ENCODE data around the gene SCYGR6. TPM values are rescaled to one million over a fixed set of nuclear protein-coding genes. Genes with fewer than 3 reads are reported as not detected.

Gene SCYGR6
- total RNA-seq, 1 experiment from 2014 or later, result not detected

DNA sequence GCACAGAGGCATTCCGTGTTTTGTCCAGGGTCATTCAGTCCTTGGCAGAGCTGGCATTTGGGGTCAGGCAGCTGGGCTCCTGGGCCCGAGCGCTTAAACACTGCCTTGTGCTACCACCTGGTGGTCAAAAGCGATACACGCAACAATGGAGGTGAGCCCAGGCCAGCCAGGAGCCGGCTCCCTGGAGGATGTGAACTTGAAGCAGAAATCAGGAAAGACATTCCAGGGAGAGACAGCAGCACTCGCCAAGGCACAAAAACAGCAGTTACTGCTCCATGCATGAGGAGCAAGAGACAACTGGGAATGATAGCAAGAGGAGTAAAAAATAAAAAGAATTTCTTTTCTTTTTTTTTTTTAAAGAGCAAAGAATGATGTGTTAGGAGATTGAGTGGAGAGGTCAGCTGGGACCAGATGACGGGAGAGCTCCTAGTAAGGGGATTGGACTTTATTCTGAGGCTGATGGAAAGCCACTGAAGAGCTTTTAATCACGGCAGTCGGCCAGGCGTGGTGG, 41.9 kb upstream of the SCYGR6 start:
- no peaks in the 10 kb centered on the region for H3K9me3 Mint-ChIP-seq
- no peaks in the 10 kb centered on the region for H3K27me3 Mint-ChIP-seq (ENCODE audit: low read depth)
- H3K27ac Mint-ChIP-seq, result no peak overlapping the region
- peak; percentile 84 for DNase-seq (ENCODE audit: low spot score)
- no peaks in the 10 kb centered on the region for H3K36me3 Mint-ChIP-seq
- ChIA-PET CTCF (interaction anchor here (0.5 to 3.2 kb wide), 39 partner anchors 7 to 638 kb away, joined by 3 to 89 read pairs (median 4); partner anchors contain the start of genes CCL20, DAW1 and SCYGR8), POLR2A (interaction anchor here (0.9 kb wide), 1 partner anchor 108 kb away, joined by 7 read pairs; no protein-coding TSS in a partner anchor)
- no peak overlapping the region for H3K4me3 Mint-ChIP-seq
- ATAC-seq, result peak; percentile 97
- TF ChIP-seq MXD4 (CRISPR knock-in tag; IDR thresholded peaks at IDR 0.05; ENCODE audit: borderline replicate concordance), result no peak
- 0 out of 2 replicates have a peak, but pooled peaks have one; percentile 35 for TF ChIP-seq GABPB1 (CRISPR knock-in tag; IDR thresholded peaks at IDR 0.05)
- TF ChIP-seq ZNF121 (CRISPR knock-in tag; IDR thresholded peaks at IDR 0.05), result peak; percentile 93
- TF ChIP-seq ZNF396 (CRISPR knock-in tag; IDR thresholded peaks at IDR 0.05; ENCODE audit: borderline replicate concordance), result no peak
- TF ChIP-seq SMAD4 (CRISPR knock-in tag; IDR thresholded peaks at IDR 0.05), result no peak
- no peak for TF ChIP-seq ZNF317 (CRISPR knock-in tag; IDR thresholded peaks at IDR 0.05; ENCODE audit: borderline replicate concordance, low read depth)
- TF ChIP-seq, protein P1, sequence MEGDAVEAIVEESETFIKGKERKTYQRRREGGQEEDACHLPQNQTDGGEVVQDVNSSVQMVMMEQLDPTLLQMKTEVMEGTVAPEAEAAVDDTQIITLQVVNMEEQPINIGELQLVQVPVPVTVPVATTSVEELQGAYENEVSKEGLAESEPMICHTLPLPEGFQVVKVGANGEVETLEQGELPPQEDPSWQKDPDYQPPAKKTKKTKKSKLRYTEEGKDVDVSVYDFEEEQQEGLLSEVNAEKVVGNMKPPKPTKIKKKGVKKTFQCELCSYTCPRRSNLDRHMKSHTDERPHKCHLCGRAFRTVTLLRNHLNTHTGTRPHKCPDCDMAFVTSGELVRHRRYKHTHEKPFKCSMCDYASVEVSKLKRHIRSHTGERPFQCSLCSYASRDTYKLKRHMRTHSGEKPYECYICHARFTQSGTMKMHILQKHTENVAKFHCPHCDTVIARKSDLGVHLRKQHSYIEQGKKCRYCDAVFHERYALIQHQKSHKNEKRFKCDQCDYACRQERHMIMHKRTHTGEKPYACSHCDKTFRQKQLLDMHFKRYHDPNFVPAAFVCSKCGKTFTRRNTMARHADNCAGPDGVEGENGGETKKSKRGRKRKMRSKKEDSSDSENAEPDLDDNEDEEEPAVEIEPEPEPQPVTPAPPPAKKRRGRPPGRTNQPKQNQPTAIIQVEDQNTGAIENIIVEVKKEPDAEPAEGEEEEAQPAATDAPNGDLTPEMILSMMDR (IDR thresholded peaks at IDR 0.05), result peak; percentile 78
- no peak for TF ChIP-seq CBFB (CRISPR knock-in tag; IDR thresholded peaks at IDR 0.05; ENCODE audit: low read depth)
- no peak for TF ChIP-seq HMGA2 (CRISPR knock-in tag; IDR thresholded peaks at IDR 0.05)
- TF ChIP-seq, protein P2, sequence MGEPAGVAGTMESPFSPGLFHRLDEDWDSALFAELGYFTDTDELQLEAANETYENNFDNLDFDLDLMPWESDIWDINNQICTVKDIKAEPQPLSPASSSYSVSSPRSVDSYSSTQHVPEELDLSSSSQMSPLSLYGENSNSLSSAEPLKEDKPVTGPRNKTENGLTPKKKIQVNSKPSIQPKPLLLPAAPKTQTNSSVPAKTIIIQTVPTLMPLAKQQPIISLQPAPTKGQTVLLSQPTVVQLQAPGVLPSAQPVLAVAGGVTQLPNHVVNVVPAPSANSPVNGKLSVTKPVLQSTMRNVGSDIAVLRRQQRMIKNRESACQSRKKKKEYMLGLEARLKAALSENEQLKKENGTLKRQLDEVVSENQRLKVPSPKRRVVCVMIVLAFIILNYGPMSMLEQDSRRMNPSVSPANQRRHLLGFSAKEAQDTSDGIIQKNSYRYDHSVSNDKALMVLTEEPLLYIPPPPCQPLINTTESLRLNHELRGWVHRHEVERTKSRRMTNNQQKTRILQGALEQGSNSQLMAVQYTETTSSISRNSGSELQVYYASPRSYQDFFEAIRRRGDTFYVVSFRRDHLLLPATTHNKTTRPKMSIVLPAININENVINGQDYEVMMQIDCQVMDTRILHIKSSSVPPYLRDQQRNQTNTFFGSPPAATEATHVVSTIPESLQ (CRISPR knock-in tag; IDR thresholded peaks at IDR 0.05), result no peak
- TF ChIP-seq, protein P3, sequence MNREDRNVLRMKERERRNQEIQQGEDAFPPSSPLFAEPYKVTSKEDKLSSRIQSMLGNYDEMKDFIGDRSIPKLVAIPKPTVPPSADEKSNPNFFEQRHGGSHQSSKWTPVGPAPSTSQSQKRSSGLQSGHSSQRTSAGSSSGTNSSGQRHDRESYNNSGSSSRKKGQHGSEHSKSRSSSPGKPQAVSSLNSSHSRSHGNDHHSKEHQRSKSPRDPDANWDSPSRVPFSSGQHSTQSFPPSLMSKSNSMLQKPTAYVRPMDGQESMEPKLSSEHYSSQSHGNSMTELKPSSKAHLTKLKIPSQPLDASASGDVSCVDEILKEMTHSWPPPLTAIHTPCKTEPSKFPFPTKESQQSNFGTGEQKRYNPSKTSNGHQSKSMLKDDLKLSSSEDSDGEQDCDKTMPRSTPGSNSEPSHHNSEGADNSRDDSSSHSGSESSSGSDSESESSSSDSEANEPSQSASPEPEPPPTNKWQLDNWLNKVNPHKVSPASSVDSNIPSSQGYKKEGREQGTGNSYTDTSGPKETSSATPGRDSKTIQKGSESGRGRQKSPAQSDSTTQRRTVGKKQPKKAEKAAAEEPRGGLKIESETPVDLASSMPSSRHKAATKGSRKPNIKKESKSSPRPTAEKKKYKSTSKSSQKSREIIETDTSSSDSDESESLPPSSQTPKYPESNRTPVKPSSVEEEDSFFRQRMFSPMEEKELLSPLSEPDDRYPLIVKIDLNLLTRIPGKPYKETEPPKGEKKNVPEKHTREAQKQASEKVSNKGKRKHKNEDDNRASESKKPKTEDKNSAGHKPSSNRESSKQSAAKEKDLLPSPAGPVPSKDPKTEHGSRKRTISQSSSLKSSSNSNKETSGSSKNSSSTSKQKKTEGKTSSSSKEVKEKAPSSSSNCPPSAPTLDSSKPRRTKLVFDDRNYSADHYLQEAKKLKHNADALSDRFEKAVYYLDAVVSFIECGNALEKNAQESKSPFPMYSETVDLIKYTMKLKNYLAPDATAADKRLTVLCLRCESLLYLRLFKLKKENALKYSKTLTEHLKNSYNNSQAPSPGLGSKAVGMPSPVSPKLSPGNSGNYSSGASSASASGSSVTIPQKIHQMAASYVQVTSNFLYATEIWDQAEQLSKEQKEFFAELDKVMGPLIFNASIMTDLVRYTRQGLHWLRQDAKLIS (CRISPR knock-in tag; IDR thresholded peaks at IDR 0.05; ENCODE audit: borderline replicate concordance), result no peak
- peaks cover 6% of the 10 kb centered on the region for H3K4me1 Mint-ChIP-seq

DNA sequence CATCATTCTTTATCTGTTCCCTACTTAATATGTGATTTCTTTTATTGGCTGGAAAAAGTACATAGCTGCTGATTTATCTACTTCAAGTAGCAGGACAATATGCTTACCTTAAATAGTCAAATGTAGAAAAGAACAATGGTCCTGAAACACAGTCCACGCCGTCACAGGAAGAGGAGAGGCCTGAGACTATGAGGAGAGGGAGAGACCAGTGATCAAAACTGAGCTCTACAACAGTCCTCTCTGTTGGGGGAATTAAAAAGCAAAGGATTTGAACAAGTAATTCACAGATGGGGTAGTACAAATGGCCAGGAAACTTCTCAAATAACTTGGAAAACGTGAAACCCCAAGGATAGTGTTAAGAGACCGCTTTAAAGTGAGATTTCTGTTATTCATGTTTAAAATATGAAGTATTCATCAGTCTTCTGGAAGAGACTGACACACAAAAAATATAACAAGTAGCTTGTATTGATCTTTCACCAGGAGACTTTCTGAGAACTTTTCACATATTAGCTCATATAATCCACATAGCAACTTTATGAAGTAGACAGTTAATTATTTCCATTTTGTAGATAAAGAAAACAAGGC, 41.3 kb upstream of the SCYGR6 start:
- H3K36me3 Mint-ChIP-seq, result no peaks in the 10 kb centered on the region
- H3K4me1 Mint-ChIP-seq, result peaks cover 6% of the 10 kb centered on the region; the same call in 1 of the 2 replicates
- CTCF ChIA-PET, result interaction anchor here (0.5 to 3.2 kb wide), 38 partner anchors 8 to 638 kb away, joined by 3 to 89 read pairs (median 4); partner anchors contain the start of genes CCL20, DAW1 and SCYGR8
- POLR2A ChIA-PET, result interaction anchor here (0.9 kb wide), 1 partner anchor 108 kb away, joined by 7 read pairs; no protein-coding TSS in a partner anchor
- no peak overlapping the region for H3K4me3 Mint-ChIP-seq
- no peaks in the 10 kb centered on the region; the same call in 1 of the 2 replicates for H3K27me3 Mint-ChIP-seq (ENCODE audit: low read depth)
- DNase-seq (ENCODE audit: low spot score), result no peak
- H3K27ac Mint-ChIP-seq, result no peak overlapping the region
- TF ChIP-seq, protein P2 (CRISPR knock-in tag; IDR thresholded peaks at IDR 0.05), result no peak
- TF ChIP-seq, protein P4, sequence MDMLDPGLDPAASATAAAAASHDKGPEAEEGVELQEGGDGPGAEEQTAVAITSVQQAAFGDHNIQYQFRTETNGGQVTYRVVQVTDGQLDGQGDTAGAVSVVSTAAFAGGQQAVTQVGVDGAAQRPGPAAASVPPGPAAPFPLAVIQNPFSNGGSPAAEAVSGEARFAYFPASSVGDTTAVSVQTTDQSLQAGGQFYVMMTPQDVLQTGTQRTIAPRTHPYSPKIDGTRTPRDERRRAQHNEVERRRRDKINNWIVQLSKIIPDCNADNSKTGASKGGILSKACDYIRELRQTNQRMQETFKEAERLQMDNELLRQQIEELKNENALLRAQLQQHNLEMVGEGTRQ (CRISPR knock-in tag; IDR thresholded peaks at IDR 0.05), result no peak
- TF ChIP-seq NFATC4 (CRISPR knock-in tag; IDR thresholded peaks at IDR 0.05) (no peak), ZBTB21 (CRISPR knock-in tag; IDR thresholded peaks at IDR 0.05; ENCODE audit: borderline replicate concordance) (no peak), ZNF232 (CRISPR knock-in tag; IDR thresholded peaks at IDR 0.05) (no peak), ZNF263 (CRISPR knock-in tag; IDR thresholded peaks at IDR 0.05; ENCODE audit: low read depth) (no peak), EMX1 (CRISPR knock-in tag; IDR thresholded peaks at IDR 0.05) (no peak), FOXP1 (CRISPR knock-in tag; IDR thresholded peaks at IDR 0.05; ENCODE audit: borderline replicate concordance) (no peak)
- TF ChIP-seq, protein P5, sequence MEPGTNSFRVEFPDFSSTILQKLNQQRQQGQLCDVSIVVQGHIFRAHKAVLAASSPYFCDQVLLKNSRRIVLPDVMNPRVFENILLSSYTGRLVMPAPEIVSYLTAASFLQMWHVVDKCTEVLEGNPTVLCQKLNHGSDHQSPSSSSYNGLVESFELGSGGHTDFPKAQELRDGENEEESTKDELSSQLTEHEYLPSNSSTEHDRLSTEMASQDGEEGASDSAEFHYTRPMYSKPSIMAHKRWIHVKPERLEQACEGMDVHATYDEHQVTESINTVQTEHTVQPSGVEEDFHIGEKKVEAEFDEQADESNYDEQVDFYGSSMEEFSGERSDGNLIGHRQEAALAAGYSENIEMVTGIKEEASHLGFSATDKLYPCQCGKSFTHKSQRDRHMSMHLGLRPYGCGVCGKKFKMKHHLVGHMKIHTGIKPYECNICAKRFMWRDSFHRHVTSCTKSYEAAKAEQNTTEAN (CRISPR knock-in tag; IDR thresholded peaks at IDR 0.05), result no peak
- ATAC-seq, result no peak
- no peaks in the 10 kb centered on the region for H3K9me3 Mint-ChIP-seq
